ENCODE measurements around the gene BMAL1.

DNA sequence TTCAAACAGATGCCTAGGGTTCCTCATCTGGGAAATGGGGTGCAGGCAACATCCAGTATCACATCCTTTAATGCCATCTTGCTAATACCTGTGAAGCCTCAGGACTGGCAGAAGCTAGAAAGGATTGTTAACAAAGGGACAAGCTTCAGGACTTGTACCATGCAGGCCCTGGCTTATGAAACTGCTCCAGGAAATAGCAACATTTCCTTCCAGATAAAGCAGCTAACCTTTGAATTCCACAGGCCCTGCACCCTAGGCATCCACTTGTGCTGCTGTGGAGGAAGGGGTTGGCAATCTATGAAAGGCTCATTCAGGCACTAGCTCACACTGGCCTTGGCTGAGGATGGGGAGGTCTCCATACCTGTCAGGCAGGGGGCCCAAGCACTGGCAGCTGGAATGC lies 98.2 kb downstream of the BMAL1 start:
- TF ChIP-seq POLR2A (IDR thresholded peaks at IDR 0.05), result no peak
- TF ChIP-seq, protein P1, sequence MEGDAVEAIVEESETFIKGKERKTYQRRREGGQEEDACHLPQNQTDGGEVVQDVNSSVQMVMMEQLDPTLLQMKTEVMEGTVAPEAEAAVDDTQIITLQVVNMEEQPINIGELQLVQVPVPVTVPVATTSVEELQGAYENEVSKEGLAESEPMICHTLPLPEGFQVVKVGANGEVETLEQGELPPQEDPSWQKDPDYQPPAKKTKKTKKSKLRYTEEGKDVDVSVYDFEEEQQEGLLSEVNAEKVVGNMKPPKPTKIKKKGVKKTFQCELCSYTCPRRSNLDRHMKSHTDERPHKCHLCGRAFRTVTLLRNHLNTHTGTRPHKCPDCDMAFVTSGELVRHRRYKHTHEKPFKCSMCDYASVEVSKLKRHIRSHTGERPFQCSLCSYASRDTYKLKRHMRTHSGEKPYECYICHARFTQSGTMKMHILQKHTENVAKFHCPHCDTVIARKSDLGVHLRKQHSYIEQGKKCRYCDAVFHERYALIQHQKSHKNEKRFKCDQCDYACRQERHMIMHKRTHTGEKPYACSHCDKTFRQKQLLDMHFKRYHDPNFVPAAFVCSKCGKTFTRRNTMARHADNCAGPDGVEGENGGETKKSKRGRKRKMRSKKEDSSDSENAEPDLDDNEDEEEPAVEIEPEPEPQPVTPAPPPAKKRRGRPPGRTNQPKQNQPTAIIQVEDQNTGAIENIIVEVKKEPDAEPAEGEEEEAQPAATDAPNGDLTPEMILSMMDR (IDR thresholded peaks at IDR 0.05), result no peak

Data from Peyer's patch (tissue), 4 donors.